Mammary epithelial cell (primary cell): Measurements from ENCODE around the gene IPP.

Source experiments
- EZH2 ChIP-seq: IDR thresholded peaks from 2 replicates; pipeline ENCODE4 v1.6.1; 2012; ENCODE audit warnings: low read length, inconsistent platforms, borderline replicate concordance
- TF ChIP-seq, protein P1 (sequence below), 2 donors: IDR thresholded peaks in 1 of 2; conservative IDR thresholded peaks in 1 of 2; 2 replicates each; pipeline ENCODE4 v1.5.1; 2011 to 2012; ENCODE audit warnings: inconsistent platforms in 2 of 2, low read length in 2 of 2, mild to moderate bottlenecking in 2 of 2, control low read depth in 1 of 2, low read depth in 1 of 2; ENCODE audit not compliant: insufficient read depth in 1 of 2; ENCODE audit errors: extremely low read depth in 1 of 2

DNA sequence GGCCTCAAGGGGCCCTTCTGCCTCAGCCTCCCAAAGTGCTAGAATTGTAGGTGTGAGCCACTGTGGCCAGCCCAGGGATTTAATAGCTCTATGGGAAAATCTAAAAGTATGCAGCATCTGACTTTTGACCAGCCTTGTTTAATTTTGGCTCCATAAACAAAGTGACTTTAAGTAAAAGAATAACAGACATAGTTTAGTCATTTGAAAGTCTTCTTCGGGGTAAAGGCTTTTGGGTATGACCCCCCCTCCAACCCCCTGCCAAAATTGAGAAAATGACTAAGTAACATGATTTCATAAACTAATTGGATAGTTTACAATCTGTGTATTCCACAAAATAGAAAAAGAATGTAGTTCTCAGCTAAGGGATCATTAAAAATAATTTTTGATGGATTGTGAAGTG, 81.1 kb downstream of the IPP start:
- TF ChIP-seq, protein P1, sequence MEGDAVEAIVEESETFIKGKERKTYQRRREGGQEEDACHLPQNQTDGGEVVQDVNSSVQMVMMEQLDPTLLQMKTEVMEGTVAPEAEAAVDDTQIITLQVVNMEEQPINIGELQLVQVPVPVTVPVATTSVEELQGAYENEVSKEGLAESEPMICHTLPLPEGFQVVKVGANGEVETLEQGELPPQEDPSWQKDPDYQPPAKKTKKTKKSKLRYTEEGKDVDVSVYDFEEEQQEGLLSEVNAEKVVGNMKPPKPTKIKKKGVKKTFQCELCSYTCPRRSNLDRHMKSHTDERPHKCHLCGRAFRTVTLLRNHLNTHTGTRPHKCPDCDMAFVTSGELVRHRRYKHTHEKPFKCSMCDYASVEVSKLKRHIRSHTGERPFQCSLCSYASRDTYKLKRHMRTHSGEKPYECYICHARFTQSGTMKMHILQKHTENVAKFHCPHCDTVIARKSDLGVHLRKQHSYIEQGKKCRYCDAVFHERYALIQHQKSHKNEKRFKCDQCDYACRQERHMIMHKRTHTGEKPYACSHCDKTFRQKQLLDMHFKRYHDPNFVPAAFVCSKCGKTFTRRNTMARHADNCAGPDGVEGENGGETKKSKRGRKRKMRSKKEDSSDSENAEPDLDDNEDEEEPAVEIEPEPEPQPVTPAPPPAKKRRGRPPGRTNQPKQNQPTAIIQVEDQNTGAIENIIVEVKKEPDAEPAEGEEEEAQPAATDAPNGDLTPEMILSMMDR (conservative IDR thresholded peaks at IDR 0.05 in 1 of 2, IDR thresholded peaks at IDR 0.05 in 1 of 2; ENCODE audit: extremely low read depth in 1 of 2, insufficient read depth in 1 of 2, low read depth in 1 of 2, low read length in 2 of 2), result no peak
- no peak for TF ChIP-seq EZH2
